Measurements from ENCODE around the gene PRKCE.
A peak's percentile ranks its signal among the peaks of the same experiment; 100 is the strongest.

Gene PRKCE

DNA sequence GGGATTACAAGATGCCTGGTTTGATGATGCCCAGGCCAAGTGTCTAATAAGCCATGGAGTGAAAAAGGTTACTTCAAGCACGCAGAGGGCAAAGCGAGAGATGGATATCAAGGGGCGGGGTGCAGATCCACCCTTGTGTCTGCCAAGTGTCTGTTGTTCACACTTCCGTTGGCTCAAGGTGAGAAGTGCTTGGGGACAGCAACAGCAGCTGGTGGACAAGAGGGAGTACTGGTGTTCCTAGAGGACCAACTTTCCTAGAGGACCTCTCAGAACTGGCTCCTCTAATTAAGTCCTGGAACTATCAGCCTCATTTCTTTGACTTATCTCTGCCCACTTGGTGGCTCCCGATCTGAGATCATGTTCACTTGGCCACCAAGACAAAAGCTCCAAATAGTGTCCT is 299.1 kb downstream of the PRKCE start:
- no peak for DNase-seq

DNA sequence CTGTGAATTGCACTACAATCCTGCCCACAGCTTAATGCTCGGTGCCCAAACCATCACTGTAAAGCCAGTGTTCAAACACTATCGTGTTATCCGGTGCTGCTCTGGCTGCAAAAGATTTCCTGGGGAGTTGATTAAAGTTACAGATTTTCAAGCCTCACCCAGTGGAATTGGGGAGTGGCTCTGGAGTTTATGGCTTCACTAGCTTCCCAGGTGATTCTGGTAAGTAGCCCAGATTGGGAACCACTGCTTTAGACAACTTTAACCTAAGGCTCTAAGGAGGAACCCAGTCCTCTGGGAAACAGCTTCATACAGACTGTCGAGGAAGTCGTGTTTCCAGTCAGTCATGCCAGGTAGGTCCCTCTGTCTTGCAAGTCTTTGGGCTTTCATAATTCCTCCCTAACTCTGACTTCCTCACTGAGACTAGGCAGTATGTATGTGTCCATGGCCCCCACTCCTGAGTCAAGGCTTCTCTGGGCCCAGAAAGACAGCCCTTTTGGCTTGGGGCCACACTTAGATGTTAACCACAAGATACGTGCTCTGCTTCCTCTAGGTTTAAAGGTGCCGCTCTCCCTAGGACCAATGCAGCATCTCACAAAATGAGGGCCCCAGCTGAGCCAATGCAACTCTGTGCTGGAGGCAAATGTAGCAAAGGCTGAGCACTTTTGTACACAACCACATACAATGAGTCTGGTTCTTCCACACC is 299.7 kb downstream of the PRKCE start:
- no peak for DNase-seq

DNA sequence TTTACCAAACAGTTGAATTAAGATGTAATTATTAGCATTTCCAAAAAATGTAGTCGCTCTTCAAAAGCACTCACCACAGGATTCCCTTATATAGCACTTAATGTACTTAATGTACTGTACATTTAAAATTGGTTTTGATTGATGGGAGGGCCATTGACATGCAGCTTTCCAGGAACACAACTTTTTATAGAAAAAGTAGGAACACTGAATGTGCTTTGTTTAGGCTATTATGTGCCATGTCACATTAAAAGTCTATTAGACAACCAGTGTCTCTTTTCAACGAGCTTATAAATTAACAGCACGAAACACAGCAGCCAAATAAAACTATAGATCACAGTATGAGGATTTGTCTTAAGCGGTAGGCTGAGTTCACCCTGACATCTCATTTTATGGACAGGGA is 301.1 kb downstream of the PRKCE start:
- no peak for DNase-seq

DNA sequence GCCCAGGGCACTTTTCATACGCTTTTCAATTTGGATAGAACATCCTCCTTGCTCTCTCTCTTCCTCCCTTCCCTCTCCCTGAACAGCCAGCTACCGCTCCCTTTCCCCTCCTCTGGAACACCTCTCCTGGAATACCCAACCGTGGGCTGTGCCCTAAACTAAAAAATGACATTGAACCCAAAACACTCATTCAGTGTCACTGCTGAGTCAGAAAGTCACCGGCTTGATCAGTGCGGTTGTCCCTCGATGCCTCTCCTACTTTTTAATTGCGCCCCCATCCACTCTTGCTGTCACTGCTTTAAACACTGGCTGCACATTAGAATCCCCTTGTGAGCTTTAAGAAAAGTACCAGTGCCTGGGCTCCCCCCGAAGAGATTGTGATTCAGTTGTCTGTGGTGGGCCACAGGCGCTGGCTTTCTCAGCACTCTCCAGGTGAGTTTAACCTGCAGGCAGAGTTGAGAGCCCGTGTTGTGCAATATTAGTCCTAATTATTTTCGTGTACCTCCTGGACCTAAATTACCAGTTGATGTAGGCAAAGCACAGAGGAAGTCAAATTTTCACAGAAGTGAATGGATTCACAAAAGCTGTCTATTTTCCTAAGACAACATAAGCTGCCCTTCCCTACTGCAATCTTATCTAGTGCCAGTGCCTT is 302.0 kb downstream of the PRKCE start:
- no peak for DNase-seq

DNA sequence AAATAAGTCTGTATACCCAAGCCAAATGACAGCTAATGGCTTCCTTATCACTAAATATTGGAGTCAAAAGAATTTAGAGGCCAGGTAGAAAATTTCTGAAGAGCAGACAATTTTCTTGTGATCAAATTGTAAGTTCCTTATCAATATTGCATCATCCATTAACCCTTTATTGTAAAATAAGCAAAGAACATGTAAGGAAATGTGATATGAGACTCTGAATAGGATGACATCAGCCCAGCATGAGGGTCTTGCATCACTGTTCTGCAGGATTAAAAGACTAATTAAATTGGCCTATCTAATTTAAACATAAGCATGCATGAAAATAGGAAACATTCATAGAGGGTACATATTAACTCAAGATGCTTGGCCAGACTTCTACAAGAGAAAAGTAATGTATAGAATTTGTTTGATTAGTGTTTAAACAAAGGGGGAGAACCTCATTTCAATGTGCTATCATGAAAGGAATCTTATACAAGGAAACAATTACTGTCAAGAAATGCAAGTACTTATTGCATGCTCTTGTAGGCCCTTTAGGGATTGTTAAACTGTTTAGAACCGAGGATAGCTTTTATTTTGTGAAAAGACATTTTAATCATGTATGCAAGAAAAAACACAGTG is 302.9 kb downstream of the PRKCE start:
- DNase-seq: no peak

DNA sequence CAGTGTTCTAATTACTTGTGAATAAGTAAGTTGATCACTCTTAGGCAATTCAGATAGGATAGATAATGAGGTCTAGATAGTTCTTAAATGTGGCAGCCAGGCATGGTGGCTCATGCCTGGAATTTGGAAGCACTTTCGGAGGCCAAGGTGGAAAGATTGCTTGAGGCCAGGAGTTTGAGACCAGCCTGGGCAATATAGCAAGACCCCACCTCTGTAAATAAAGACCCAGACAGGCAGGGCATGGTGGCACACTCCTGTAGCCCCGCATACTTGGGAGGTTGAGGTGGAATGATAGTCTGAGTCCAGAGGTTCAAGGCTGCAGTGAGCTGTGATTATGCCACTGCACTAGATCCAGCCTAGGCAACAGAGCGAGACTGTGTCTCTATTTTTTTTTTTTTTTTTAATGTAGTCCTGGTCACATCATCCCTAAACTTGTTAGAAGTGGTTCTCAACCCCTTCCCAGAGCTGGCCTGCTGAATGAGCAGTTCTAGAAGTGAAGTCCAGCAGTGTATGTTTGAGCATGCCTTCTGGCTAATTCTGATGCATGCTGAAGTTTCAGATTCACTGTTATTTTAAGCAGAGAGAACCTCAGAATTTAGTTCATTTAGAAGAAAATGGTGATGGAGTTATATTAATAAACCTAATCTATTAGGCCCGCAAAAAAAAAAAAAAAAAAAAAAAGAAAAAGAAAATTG is 306.2 kb downstream of the PRKCE start:
- no peak for DNase-seq

DNA sequence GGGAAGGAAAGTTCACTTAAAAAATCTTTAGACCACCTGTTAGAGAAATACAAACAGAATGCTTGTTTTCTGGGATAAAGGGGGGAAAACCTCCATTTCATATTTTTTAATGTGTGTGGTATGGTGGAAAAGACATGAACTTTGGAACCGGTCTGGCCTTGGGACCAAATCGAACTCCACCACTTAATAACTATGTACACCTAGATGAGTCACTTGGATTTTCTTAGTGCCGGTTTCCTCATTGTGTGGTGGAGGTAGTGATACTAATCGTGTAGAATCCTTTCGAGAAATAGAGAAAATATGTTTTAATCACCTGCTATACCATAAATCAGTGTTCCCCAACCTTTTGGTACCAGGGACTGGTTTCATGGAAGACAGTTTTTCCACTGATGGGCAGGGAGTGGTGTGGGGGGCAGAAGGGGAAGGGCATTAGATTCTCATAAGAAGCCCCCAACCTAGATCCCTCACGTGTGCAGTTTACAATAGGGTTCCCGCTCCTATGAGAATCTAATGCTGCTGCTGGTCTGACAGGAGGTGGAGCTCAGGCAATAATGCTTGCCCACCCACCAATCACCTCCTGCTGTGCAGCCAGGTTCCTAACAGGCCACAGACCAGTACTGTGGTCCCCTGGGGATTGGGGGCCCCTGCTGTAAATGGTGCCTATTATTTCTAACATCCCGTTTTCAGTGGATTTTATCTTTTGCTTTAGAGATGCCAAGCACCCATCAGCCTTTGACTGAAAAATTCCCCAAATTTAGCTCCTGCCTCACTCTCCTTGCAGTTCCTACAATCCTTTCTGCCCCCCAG is 308.8 kb downstream of the PRKCE start:
- peak; percentile 46 for DNase-seq

DNA sequence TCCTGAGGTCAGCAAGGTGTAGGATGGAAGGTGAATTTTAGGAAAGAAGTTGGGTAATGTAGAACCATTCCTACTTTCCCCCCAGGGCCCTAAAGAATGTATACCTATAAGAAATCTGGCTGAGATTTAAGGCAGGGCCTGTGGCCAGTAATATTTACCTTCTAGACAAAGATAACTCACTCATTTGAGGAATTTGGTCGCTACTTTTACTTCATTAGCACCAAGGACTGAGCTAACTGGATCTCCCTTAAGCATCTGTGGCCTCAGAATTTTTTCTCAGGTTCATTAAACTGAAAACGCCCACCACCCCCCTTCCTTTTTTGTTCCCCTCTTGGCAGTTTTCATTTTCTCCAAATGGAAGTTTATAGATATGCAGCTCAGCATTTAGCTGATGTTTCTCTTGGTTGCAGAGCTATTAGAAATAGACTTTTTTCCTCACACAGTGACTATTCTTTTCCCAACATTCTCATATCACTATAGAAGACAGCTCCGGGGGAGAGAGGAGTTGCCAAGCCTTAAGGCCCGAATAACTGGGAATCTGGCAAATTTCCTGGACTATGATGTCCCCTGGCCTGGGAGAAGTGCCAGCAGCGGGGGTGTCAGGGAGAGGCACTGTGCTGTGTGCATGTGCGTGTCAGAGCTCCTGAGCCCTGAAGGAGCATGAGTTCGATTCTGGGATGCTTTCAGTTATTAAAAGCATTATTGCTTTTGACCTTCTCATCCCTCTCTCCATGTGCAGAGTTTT is 310.9 kb downstream of the PRKCE start:
- no peak for DNase-seq

DNA sequence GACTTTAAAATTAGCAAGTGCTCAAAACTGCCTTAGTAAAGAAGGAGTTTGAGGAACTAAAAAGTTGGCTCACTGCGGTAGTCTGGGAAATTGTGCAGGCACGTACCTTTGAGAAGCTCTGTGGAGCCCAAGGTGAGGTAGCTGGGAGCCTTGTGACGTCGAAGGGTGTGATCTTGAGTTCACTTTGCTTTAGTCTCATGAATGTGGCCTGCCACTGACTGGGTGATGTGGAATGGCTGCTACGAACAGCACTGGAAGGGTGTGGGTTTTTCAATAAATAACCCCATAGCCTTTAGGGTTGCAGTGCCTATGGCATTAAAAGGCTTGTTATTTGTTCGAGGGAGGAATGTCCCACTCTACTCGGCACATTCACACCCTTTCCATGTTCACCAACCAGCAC is 312.3 kb downstream of the PRKCE start:
- DNase-seq: no peak

DNA sequence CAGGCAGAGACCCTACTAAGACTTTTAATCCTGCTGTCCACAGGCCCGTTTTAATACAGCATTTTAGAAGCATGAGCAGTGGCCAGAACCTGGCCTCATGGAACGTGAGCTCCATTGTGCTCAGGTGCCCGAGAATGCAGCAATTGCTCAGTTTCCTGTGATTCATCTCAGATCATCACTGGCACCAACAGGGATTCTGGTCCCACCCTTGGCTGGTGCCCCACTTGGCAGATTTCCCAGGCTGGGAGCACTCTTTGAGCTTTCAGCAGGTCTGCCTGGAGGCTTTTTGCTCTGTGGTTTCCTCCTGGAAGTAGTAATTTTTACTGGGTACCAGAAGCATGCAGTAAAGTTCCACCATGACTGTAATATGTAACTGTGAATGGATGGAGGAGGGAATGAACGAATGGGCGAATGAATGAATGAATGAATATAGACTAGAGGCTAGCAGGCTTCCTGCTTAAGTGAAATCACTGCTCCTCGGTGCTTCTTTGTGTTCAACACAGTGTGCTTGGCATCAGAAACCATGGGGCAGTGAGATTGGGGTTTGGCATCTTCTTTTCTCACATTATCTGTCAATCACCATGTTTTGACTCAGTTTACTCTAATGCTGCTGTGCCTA is 312.9 kb downstream of the PRKCE start:
- peak; percentile 50 for DNase-seq

DNA sequence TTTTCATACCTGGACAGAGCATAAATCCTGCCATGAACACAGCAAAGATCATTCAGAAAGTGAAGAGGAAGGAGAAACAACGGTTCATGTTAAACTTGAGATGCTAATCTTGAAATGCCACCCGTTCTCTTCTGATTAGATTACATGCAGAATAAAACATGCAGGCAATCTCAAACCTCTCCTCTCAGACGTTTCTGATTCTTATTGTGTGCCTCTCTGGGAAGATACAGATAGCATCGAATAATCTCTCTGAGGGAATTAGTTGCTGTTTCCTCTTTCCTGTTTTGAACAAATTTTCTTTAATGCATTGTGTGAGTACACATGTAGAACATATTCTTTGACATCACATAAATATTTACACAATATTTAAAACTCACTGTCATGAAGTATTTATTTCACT is 313.4 kb downstream of the PRKCE start:
- DNase-seq: no peak

DNA sequence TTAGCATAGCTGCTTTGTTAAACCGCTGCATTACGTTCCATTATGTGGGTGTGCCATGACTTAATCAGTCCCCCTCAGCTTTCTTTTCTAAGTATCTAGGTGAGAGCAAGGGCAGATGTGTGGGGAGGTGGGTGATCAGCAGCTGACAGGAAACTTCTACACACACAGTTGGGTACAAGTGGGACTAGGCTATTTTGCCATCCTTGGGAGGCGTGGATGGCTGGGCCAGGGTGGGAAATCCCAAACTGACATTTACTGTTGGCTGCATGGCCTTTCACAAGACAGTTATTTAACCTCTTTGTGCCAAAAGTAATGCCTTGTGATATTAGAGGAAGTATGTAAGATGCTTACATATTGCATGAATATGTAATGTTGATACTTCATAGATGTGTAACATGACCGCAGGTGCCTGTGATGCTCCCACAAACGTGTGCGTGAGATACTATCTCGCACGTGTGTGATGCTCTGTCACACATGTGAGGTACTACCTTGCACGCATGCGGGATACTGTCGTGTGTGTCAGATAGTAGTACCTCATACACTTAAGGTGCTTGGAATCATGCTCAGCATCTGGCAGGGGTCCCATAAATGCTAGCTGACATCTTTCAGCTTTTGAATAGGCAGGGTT is 314.5 kb downstream of the PRKCE start:
- DNase-seq: no peak

DNA sequence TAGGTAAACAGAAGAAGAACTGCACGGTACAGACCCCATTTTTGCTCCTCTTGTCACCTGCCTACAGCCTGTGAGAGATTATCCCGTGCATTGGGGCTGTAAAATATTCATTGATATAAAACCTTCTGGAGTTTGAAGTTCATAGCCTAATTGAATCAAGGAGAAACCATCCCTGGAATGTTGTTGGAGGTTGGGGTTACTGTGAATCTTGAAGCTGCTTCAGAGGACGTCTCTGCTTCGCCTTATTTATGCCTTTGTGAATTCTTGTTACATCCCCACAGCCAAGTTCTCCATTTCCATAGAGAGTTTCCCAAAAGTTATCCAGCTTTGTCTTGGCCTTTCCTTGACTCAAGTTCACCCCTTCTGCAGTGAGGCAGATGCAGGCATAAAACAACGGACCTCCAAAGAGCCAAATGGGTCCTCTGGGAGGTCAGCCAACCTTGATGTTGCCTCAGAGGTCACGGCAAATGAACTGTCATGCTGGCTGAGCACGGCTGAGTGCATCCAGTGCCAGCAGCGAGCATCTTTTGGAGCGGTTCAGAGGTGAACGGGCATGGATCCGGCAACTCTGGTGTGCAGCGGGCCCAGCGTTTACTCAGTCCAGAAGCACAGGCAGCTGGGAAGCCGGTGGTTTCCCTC is 317.6 kb downstream of the PRKCE start:
- no peak for DNase-seq

DNA sequence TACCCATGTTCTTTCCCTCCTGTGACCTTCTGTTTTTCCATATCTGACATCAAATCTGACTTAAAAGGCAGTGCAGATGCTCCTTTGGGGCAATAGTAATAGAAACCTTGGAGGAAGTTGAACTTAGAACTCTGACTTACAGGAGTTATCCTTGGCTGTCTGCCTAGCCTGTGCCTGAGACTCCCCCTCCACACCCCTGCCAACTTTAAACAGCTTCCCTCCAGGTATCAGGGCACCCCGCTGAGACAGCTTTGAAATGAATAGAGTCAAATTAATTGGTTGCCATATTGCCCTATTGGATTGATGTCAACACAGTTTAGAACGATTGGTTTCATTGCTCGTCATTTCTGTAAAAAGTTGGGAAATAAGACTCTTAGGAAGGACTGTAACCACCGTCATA is 322.0 kb downstream of the PRKCE start:
- DNase-seq: no peak

DNA sequence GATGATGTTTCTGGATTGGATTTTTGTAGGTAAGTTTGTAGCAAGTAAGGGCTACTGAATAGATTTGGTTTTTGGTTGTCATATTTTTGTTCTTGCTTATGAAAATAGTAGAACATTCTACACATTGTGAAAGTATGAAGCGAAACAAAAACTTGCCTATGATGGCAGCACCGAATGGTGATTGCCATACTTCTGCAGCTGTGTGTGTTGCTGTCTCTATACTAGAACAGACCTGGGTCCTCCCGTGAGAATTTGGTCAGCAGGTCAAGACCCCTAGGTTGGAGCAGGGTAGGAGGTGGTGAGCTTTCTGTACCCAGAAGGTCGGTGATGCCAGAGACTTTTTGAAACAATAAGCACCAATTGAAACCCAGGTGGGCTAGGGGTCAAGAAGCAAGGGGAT is 322.6 kb downstream of the PRKCE start:
- DNase-seq: no peak

DNA sequence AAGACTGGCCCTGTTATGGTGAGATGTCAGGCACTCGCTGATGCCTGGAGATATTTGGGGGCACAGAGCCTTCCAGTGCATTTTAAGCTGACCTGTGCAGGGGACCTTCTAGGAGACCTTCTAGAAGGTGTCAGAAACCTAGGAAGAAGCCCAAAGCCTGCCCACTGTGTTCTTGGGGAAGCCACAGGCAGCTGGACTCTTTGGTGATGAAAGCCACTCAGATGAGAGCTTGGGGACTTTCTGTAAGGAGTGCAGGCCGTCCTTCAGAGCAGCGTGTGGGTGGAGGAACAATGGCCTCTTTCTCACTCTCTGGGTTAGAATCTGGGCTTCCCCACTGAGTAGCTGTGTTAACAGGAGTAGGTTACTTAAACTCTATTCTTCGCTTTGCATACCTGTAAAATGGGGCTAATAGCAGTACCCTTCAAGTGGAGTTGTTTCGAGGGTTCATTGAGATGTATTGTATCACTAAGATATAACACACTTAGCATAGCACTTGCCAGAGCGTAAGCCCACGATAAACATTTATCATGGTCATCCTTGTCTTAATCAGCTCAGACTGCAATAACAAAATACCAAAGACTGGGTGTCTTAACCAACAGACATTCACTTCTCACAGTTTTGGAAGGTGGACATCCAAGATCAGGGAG is 323.4 kb downstream of the PRKCE start:
- DNase-seq: no peak

DNA sequence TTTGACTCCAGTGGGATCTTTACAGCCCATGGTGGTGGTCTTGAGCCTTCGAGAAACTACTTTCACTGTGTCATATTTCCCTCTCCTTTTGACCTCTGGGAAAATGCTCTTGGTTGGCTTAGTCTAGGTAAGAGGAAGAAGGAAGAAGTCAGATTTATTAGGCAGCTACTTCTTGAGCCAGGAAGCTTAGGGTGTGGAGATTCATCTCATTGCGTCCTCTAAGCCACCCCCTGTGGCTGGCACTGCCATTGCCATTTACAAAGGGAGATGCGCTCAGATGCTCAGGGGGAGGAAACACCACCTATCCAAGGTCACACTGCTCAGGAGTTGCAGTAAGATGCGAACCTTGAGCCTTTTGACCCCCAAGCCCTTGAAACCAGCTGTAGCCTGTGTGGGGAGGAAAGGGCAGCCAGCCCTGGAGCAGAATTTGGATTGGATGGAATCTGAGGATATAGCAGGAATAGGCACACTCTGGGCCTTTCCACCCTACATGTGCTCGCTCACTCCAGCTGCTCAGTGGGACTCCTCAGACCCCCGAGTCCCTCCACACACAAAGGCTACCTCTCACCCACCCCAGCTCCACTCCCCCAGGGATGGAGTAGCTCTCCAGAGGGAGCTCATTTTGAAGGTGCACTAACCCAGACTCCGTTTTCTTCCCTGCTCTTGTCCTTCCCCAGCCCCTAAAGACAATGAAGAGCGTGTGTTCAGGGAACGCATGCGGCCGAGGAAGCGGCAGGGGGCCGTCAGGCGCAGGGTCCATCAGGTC is 324.5 kb downstream of the PRKCE start:
- no peak for DNase-seq

DNA sequence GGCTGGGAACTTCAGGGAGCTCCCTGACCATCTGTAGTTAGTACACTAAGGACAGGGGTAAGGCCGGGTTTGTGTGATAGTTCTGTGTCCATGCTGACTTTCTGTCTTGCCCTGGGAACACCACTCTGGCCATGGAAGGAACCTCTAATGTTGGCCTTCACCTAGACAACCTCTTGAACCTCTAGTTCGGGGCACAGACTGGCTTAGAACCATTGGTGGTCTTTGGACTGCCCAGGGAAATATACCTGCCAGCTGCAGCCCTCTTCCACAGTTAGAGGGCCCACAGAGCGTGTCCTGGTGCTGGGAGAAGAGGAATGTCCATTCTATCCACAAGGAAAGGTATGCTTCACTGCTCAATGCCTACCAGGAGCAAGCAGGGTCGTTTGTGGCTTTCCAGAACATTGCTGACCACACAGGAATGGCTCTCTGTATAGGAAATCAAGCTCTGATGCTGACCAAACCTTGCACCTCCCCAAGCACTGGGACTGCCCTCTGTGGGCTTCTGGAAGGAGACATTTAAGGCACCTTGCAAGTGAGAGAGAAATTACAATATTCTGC is 326.9 kb downstream of the PRKCE start:
- no peak for DNase-seq

DNA sequence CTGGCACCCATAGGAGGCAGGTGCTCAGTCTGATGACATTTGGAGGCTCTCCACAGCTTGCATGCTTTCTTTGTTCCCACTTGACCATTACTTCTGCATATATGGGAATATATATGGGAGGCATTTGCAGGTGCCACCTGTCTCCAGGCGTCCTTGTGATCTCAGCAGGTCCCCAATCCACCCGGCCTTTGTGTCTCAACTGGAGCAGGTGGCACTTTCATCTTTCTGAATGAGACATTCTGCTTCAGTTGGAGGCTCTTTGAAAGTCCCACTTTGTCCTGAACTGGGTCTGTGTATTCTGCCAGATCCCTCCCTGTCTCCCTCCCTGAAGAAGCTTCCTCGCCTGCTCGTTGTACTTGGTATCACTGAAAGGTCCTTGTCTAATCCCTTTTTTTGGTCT is 327.6 kb downstream of the PRKCE start:
- DNase-seq: peak; percentile 66

Data from DMS53 (cell line).